Immature natural killer cell (primary cell): ENCODE results near the gene CFL1. TPM values are rescaled to one million over a fixed set of nuclear protein-coding genes. Genes with fewer than 3 reads are reported as not detected.
A peak's percentile ranks its signal among the peaks of the same experiment; 100 is the strongest.
"Not testable (repeated sequence)": the region's sequence is repeated elsewhere in the genome, so short reads cannot be mapped to it uniquely, and the experiment has no call there.

Experiments
- DNase-seq, 3 donors: peaks; one replicate each; pipeline ENCODE4 v3.0.0; 2022; ENCODE audit warnings: mixed read lengths in 1 of 3
- H3K27ac Mint-ChIP-seq, 6 donors: one replicate each; pipeline ENCODE4 v1.8.0; 2020; ENCODE audit warnings: mixed read lengths in 6 of 6, mild to moderate bottlenecking in 5 of 6, inconsistent platforms in 4 of 6, moderate library complexity in 3 of 6
- H3K27me3 Mint-ChIP-seq, 3 donors: one replicate each; pipeline ENCODE4 v1.8.0; 2020 to 2021; ENCODE audit warnings: low read depth in 3 of 3, mild to moderate bottlenecking in 3 of 3, mixed read lengths in 3 of 3, moderate library complexity in 3 of 3, inconsistent platforms in 1 of 3
- H3K36me3 Mint-ChIP-seq, 3 donors: one replicate each; pipeline ENCODE4 v1.8.0; 2020; ENCODE audit warnings: mixed read lengths in 3 of 3, inconsistent platforms in 2 of 3, mild to moderate bottlenecking in 2 of 3
- H3K4me1 Mint-ChIP-seq, 2 donors: one replicate each; pipeline ENCODE4 v1.8.0; 2020; ENCODE audit warnings: inconsistent platforms in 2 of 2, mild to moderate bottlenecking in 2 of 2, mixed read lengths in 2 of 2, moderate library complexity in 1 of 2
- H3K4me3 Mint-ChIP-seq, 5 donors: one replicate each; pipeline ENCODE4 v1.8.0; 2020; ENCODE audit warnings: mild to moderate bottlenecking in 5 of 5, mixed read lengths in 5 of 5, inconsistent platforms in 3 of 5, moderate library complexity in 3 of 5
- H3K9me3 Mint-ChIP-seq, 6 donors: one replicate each; pipeline ENCODE4 v1.8.0; 2020; ENCODE audit warnings: mild to moderate bottlenecking in 6 of 6, mixed read lengths in 6 of 6, inconsistent platforms in 4 of 6, moderate library complexity in 3 of 6
- polyA plus RNA-seq, 3 donors: library from polyadenylated mRNA; unstranded; fragments of 300-500 nt; fragmentation: Illumina TruSeq; gene quantifications; one replicate each; pipeline ENCODE4 v1.2.3, GENCODE V29; 2021

Gene CFL1
- polyA plus RNA-seq, 3 donors from 2014 or later: 2,883 to 4,279 (median 3,963) TPM

- peak; percentile 54 to 55 (median 55) for DNase-seq
These were observed 36.1 kb upstream of the CFL1 start for GRCh38 chr11:65894034-65894591.

GRCh38 chr11:65892661-65893317 lies 34.8 kb upstream of the CFL1 start:
- Mint-ChIP-seq H3K4me1 (peaks cover 66 to 70% of the 10 kb centered on the region in 2 donors), H3K36me3 (no peaks in the 10 kb centered on the region), H3K9me3 (no peaks in the 10 kb centered on the region), H3K27me3 (peaks cover 10 to 25% (median 13%) of the 10 kb centered on the region in 3 donors), H3K4me3 (peak overlapping the region; percentile 82 to 87 (median 84)), H3K27ac (peak overlapping the region; percentile 88 to 95 (median 93))
- DNase-seq: no peak

More at GRCh38 chr11:65894034-65894591, 36.1 kb upstream of the CFL1 start:
- peaks cover 57 to 64% of the 10 kb centered on the region in 2 donors for H3K4me1 Mint-ChIP-seq
- no peaks in the 10 kb centered on the region for H3K36me3 Mint-ChIP-seq
- peaks cover 2 to 16% (median 7%) of the 10 kb centered on the region in 3 donors for H3K27me3 Mint-ChIP-seq
- H3K27ac Mint-ChIP-seq: peak overlapping the region; percentile 88 to 95 (median 93)
- no peaks in the 10 kb centered on the region for H3K9me3 Mint-ChIP-seq
- peak overlapping the region; percentile 82 to 87 (median 84) for H3K4me3 Mint-ChIP-seq

- not testable (repeated sequence) for DNase-seq, H3K36me3 Mint-ChIP-seq, H3K9me3 Mint-ChIP-seq
- H3K4me1 Mint-ChIP-seq: peaks cover 70 to 76% of the 10 kb centered on the region in 2 donors
- peaks cover 7 to 21% (median 10%) of the 10 kb centered on the region in 3 donors for H3K27me3 Mint-ChIP-seq
- peak overlapping the region; percentile 82 to 87 (median 84) for H3K4me3 Mint-ChIP-seq
- peak overlapping the region; percentile 62 to 95 (median 93) for H3K27ac Mint-ChIP-seq
These were observed 34.2 kb upstream of the CFL1 start for GRCh38 chr11:65892137-65892540.

- Mint-ChIP-seq H3K27me3 (peaks cover 7 to 21% (median 10%) of the 10 kb centered on the region in 3 donors), H3K4me1 (peaks cover 75 to 83% of the 10 kb centered on the region in 2 donors), H3K27ac (peak overlapping the region; percentile 62 to 95 (median 93)), H3K4me3 (peak overlapping the region; percentile 83 to 87 (median 84)), H3K36me3 (peaks cover 0 to 2% (median 0%) of the 10 kb centered on the region in 3 donors), H3K9me3 (no peaks in the 10 kb centered on the region)
- peak in 2 of 3 donors; percentile 23 to 32 for DNase-seq
These were observed 33.5 kb upstream of the CFL1 start for GRCh38 chr11:65891219-65892136.

- H3K27ac Mint-ChIP-seq: peak within 1 kb of the TSS; percentile 94 to 99 (median 98)
- peaks cover 74 to 80% of the 10 kb centered on the region in 2 donors for H3K4me1 Mint-ChIP-seq
- H3K27me3 Mint-ChIP-seq: peaks cover 7 to 19% (median 10%) of the 10 kb centered on the region in 3 donors
- peak within 1 kb of the TSS; percentile 84 to 94 (median 92) for H3K4me3 Mint-ChIP-seq
- no peaks in the 10 kb centered on the region for H3K9me3 Mint-ChIP-seq
- DNase-seq: peak; percentile 98 to 99 (median 98)
- peaks cover 0 to 4% (median 0%) of the 10 kb centered on the region in 3 donors for H3K36me3 Mint-ChIP-seq
These were observed 32.6 kb upstream of the CFL1 start, which contains the start of gene CCDC85B for GRCh38 chr11:65890324-65891218. Gene CCDC85B, plus strand, starts transcription at chr11:65890673. Its CDS starts 111 bp downstream, at chr11:65890784.

- Mint-ChIP-seq H3K27ac (peak within 1 kb of the TSS; percentile 94 to 99 (median 98)), H3K4me3 (peak within 1 kb of the TSS; percentile 84 to 94 (median 92)), H3K4me1 (peaks cover 74 to 81% of the 10 kb centered on the region in 2 donors), H3K27me3 (peaks cover 7 to 17% (median 15%) of the 10 kb centered on the region in 3 donors), H3K9me3 (no peaks in the 10 kb centered on the region), H3K36me3 (peaks cover 0 to 13% (median 0%) of the 10 kb centered on the region in 3 donors)
- DNase-seq: peak; percentile 92 to 93 (median 92)
These were observed 30.3 kb upstream of the CFL1 start, which contains the start of gene FIBP for GRCh38 chr11:65888163-65888814. Gene FIBP, minus strand, starts transcription at chr11:65888471. Its CDS starts 53 bp downstream, at chr11:65888418.

GRCh38 chr11:65887723-65888162 lies 29.8 kb upstream of the CFL1 start:
- no peaks in the 10 kb centered on the region for H3K9me3 Mint-ChIP-seq
- no peak for DNase-seq
- peaks cover 0 to 14% (median 0%) of the 10 kb centered on the region in 3 donors for H3K36me3 Mint-ChIP-seq
- peaks cover 7 to 17% (median 15%) of the 10 kb centered on the region in 3 donors for H3K27me3 Mint-ChIP-seq
- H3K4me1 Mint-ChIP-seq: peaks cover 68 to 76% of the 10 kb centered on the region in 2 donors
- H3K27ac Mint-ChIP-seq: peak overlapping the region; percentile 94 to 99 (median 98)
- peak overlapping the region; percentile 84 to 94 (median 92) for H3K4me3 Mint-ChIP-seq

- Mint-ChIP-seq H3K36me3 (peaks cover 0 to 18% (median 0%) of the 10 kb centered on the region in 3 donors), H3K27ac (peak overlapping the region; percentile 29 to 99 (median 98)), H3K27me3 (peaks cover 7 to 17% (median 15%) of the 10 kb centered on the region in 3 donors), H3K4me3 (peak overlapping the region; percentile 84 to 94 (median 92)), H3K9me3 (no peaks in the 10 kb centered on the region), H3K4me1 (peaks cover 67 to 75% of the 10 kb centered on the region in 2 donors)
- no peak for DNase-seq
These were observed 29.1 kb upstream of the CFL1 start for GRCh38 chr11:65886826-65887722.

- H3K27me3 Mint-ChIP-seq: peaks cover 7 to 18% (median 16%) of the 10 kb centered on the region in 3 donors
- H3K36me3 Mint-ChIP-seq: peaks cover 0 to 18% (median 0%) of the 10 kb centered on the region in 3 donors
- peaks cover 71 to 79% of the 10 kb centered on the region in 2 donors for H3K4me1 Mint-ChIP-seq
- H3K27ac Mint-ChIP-seq: peak overlapping the region in 2 of 6 donors; percentile 29 to 84
- peak overlapping the region in 3 of 5 donors; percentile 71 to 92 (median 84) for H3K4me3 Mint-ChIP-seq
- DNase-seq: no peak
- H3K9me3 Mint-ChIP-seq: no peaks in the 10 kb centered on the region
These were observed 28.0 kb upstream of the CFL1 start for GRCh38 chr11:65885808-65886536.

GRCh38 chr11:65885231-65885630 lies 27.3 kb upstream of the CFL1 start:
- no peak for DNase-seq
- H3K27ac Mint-ChIP-seq: peak overlapping the region in 3 of 6 donors; percentile 23 to 53 (median 50)
- peaks cover 77 to 84% of the 10 kb centered on the region in 2 donors for H3K4me1 Mint-ChIP-seq
- peaks cover 0 to 18% (median 0%) of the 10 kb centered on the region in 3 donors for H3K36me3 Mint-ChIP-seq
- no peak overlapping the region for H3K4me3 Mint-ChIP-seq
- no peaks in the 10 kb centered on the region for H3K9me3 Mint-ChIP-seq
- peaks cover 7 to 19% (median 16%) of the 10 kb centered on the region in 3 donors for H3K27me3 Mint-ChIP-seq
